IMR-90 (cell line): Measurements from ENCODE around the gene KIAA0825. TPM values are rescaled to one million over a fixed set of nuclear protein-coding genes. Genes with fewer than 3 reads are reported as not detected.

ENCODE experiments used
- ATAC-seq: fragments of 200-7000 bp; cut with Tn5 transposase; 2 replicates; pipeline ENCODE4 v1.9.1; 2020; ENCODE audit warnings: low read depth, mild to moderate bottlenecking, moderate library complexity
- BruUV-seq: library from RNA; stranded (reverse); fragments of 400-500 nt; replicated peaks from 2 replicates; lab custom pipeline; 2021; lab: Mats Ljungman, UMichigan
- CTCF ChIA-PET: fragments of 300-600 bp; formaldehyde crosslinking; extraction: SDS; loops from one replicate; lab custom pipeline; 2021; ENCODE audit warnings: antibody characterized with exemption; lab: Yijun Ruan, JAX
- POLR2A ChIA-PET: fragments of 300-600 bp; sonication (Branson Sonifier 250); formaldehyde crosslinking; loops from one replicate; lab custom pipeline; 2022; ENCODE audit warnings: antibody characterized with exemption; ENCODE audit not compliant: unreplicated experiment; lab: Charles Lee
- DNase-seq: peaks from one replicate; pipeline ENCODE4 v3.0.0; 2013
- H2AFZ ChIP-seq: replicated peaks from 2 replicates; pipeline ENCODE3; 2013; ENCODE audit warnings: low read length, mild to moderate bottlenecking; ENCODE audit not compliant: poor library complexity
- H2AK5ac ChIP-seq: 2 replicates; pipeline ENCODE4 v1.6.1; 2013; ENCODE audit warnings: low read depth, low read length, inconsistent platforms
- H2AK9ac ChIP-seq: replicated peaks from 2 replicates; pipeline ENCODE3; 2013; ENCODE audit warnings: mild to moderate bottlenecking, low read depth, low read length, moderate library complexity; ENCODE audit not compliant: poor library complexity
- H2BK120ac ChIP-seq: 2 replicates; pipeline ENCODE4 v1.6.1; 2013; ENCODE audit warnings: low read depth, low read length, inconsistent platforms
- H2BK15ac ChIP-seq: 3 replicates; pipeline ENCODE4 v1.6.1; 2013; ENCODE audit warnings: low read depth, low read length, inconsistent platforms
- H2BK20ac ChIP-seq: 2 replicates; pipeline ENCODE4 v1.6.1; 2013; ENCODE audit warnings: low read depth, mild to moderate bottlenecking, inconsistent platforms, low read length, moderate library complexity
- H2BK5ac ChIP-seq: 2 replicates; pipeline ENCODE4 v1.6.1; 2013; ENCODE audit warnings: mild to moderate bottlenecking, low read depth, low read length, inconsistent platforms; ENCODE audit not compliant: poor library complexity, severe bottlenecking
- H3K14ac ChIP-seq: replicated peaks from 2 replicates; pipeline ENCODE4 v1.6.1; 2013; ENCODE audit warnings: low read depth, low read length, inconsistent platforms
- H3K18ac ChIP-seq: 2 replicates; pipeline ENCODE4 v1.6.1; 2013; ENCODE audit warnings: low read depth, low read length, control low read depth
- H3K23ac ChIP-seq: 2 replicates; pipeline ENCODE4 v1.6.1; 2013; ENCODE audit warnings: low read depth, low read length, inconsistent platforms
- H3K27ac ChIP-seq: 2 replicates; pipeline ENCODE4 v1.5.1; 2013; ENCODE audit warnings: mild to moderate bottlenecking, control low read depth, low read length; ENCODE audit not compliant: insufficient read depth
- H3K27me3 ChIP-seq: 2 replicates; pipeline ENCODE4 v1.6.1; 2013; ENCODE audit warnings: low read length; ENCODE audit not compliant: control insufficient read depth, insufficient read depth
- H3K36me3 ChIP-seq: 2 replicates; pipeline ENCODE4 v1.6.1; 2013; ENCODE audit warnings: low read length, mixed read lengths; ENCODE audit not compliant: control insufficient read depth, insufficient read depth
- H3K4ac ChIP-seq: 2 replicates; pipeline ENCODE4 v1.6.1; 2013; ENCODE audit warnings: low read depth, low read length, inconsistent platforms
- H3K4me1 ChIP-seq: 2 replicates; pipeline ENCODE4 v1.6.1; 2013; ENCODE audit warnings: low read length, mixed read lengths; ENCODE audit not compliant: control insufficient read depth, insufficient read depth
- H3K4me2 ChIP-seq: 2 replicates; pipeline ENCODE4 v1.6.1; 2013; ENCODE audit warnings: low read depth, mild to moderate bottlenecking, control low read depth, low read length, moderate library complexity
- H3K4me3 ChIP-seq: 2 replicates; pipeline ENCODE4 v1.5.1; 2013; ENCODE audit warnings: low read depth, mild to moderate bottlenecking, control low read depth, low read length, moderate library complexity; ENCODE audit not compliant: insufficient read depth
- H3K56ac ChIP-seq: 2 replicates; pipeline ENCODE4 v1.6.1; 2013; ENCODE audit warnings: low read length, inconsistent platforms; ENCODE audit not compliant: insufficient read depth; ENCODE audit errors: extremely low read depth
- H3K79me1 ChIP-seq, 2 experiments: 2 replicates each; pipeline ENCODE4 v1.6.1; 2013; ENCODE audit warnings: low read length in 2 of 2, inconsistent platforms in 1 of 2, low read depth in 1 of 2
- H3K9ac ChIP-seq: 2 replicates; pipeline ENCODE4 v1.6.1; 2013; ENCODE audit warnings: low read depth, low read length, control low read depth
- H3K9me1 ChIP-seq: 2 replicates; pipeline ENCODE4 v1.6.1; 2013; ENCODE audit warnings: low read length, inconsistent platforms; ENCODE audit not compliant: insufficient read depth
- H3K9me3 ChIP-seq: 2 replicates; pipeline ENCODE4 v1.6.1; 2013; ENCODE audit warnings: low read length; ENCODE audit not compliant: control insufficient read depth, insufficient read depth
- H4K20me1 ChIP-seq: 2 replicates; pipeline ENCODE4 v1.6.1; 2013; ENCODE audit warnings: low read length, inconsistent platforms; ENCODE audit not compliant: insufficient read depth
- H4K5ac ChIP-seq: 2 replicates; pipeline ENCODE4 v1.6.1; 2013; ENCODE audit warnings: mild to moderate bottlenecking, low read depth, low read length, control low read depth
- H4K8ac ChIP-seq, 2 experiments: 2 replicates each; pipeline ENCODE4 v1.6.1; 2013; ENCODE audit warnings: low read depth in 2 of 2, low read length in 2 of 2, control low read depth in 1 of 2, inconsistent platforms in 1 of 2
- H4K91ac ChIP-seq: 2 replicates; pipeline ENCODE4 v1.6.1; 2013; ENCODE audit warnings: low read depth, low read length, inconsistent platforms; ENCODE audit not compliant: insufficient read depth
- CEBPB ChIP-seq: IDR thresholded peaks from 2 replicates; pipeline ENCODE4 v1.6.1; 2012; ENCODE audit warnings: low read depth, low read length, improper control_type of control experiment
- MAZ ChIP-seq: IDR thresholded peaks from 2 replicates; pipeline ENCODE4 v1.6.1; 2012; ENCODE audit warnings: low read depth, mild to moderate bottlenecking, low read length, improper control_type of control experiment, moderate library complexity, borderline replicate concordance
- MXI1 ChIP-seq: IDR thresholded peaks from 2 replicates; pipeline ENCODE4 v1.6.1; 2012; ENCODE audit warnings: low read depth, mild to moderate bottlenecking, low read length, moderate library complexity, borderline replicate concordance
- RAD21 ChIP-seq: IDR thresholded peaks from 2 replicates; pipeline ENCODE4 v1.6.1; 2012; ENCODE audit warnings: low read length, improper control_type of control experiment
- SMC3 ChIP-seq: fragments of 150-350 bp; IDR thresholded peaks from 2 replicates; pipeline ENCODE4 v1.6.1; 2016; ENCODE audit warnings: low read depth, mild to moderate bottlenecking, antibody characterized with exemption, low read length, moderate library complexity
- WGBS, 2 experiments: methylation state at CpG; one replicate each; pipeline versions ENCODE4 v1.1.5 to v1.1.7; 2013; ENCODE audit warnings: missing lambda C conversion rate in 2 of 2; ENCODE audit not compliant: insufficient read length in 1 of 2; ENCODE audit errors: extremely low coverage in 2 of 2; 5-methylcytosine and 5-hydroxymethylcytosine counted together
- dilution Hi-C: fragments of 300-500 bp; cut with HindIII; formaldehyde crosslinking; loops from one replicate; pipeline ENCODE4 v1.14.3; 2018; ENCODE audit warnings: low sequenced_read_pairs; ENCODE audit not compliant: unreplicated experiment
- in situ Hi-C: fragments of 300-500 bp; cut with MboI; formaldehyde crosslinking; loops from 3 replicates; pipeline ENCODE4 v1.14.3; 2019; ENCODE audit warnings: low sequenced_read_pairs, inconsistent platforms, mixed read lengths
- intact Hi-C: fragments of 100-400 bp; cut with micrococcal nuclease; formaldehyde crosslinking; loops from 2 replicates; pipeline ENCODE4 v1.10.0; 2022
- polyA plus RNA-seq, 3 experiments: library from polyadenylated mRNA; depleted of rRNA; stranded (reverse); fragments of >200 nt; gene quantifications; 2 replicates each; pipeline ENCODE4 v1.2.3, GENCODE V29; 2012; ENCODE audit warnings: low replicate concordance in 1 of 3
- total RNA-seq: library from RNA; depleted of rRNA; stranded (reverse); fragments of >200 nt; gene quantifications from 2 replicates; pipeline ENCODE4 v1.2.3, GENCODE V29; 2012
- TF ChIP-seq, protein P1 (sequence below): fragments of 150-350 bp; IDR thresholded peaks from 2 replicates; pipeline ENCODE4 v1.6.1; 2017; ENCODE audit warnings: mild to moderate bottlenecking, antibody characterized with exemption, low read length, low read depth

Gene KIAA0825
- total and polyA plus RNA-seq, 2 of the 4 experiments (the other 2 are of a cell fraction) = 0.46 to 1.8 TPM

DNA sequence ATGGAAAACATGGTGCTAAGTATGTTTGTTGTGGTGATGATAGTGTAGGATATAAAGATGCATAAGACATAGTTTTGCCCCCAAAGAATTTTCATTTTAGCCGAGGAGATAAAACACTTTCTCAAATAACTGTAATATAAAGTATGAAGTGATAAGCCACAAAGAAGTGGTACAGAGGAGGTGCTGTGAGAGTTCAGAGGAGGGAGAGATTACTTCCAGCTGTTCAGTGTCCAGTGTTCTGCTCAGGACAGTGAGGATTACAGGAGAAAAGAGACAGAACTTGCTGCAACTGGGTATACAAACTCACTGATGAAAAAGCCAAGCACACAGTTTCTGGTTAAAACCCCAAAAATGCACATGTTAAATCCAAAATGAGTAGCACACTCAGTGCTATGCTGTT, 309.3 kb downstream of the KIAA0825 start:
- Histone ChIP-seq H3K18ac (no peak overlapping the region), H2AK9ac (no peak overlapping the region), H3K14ac (no peak overlapping the region; the same call in 1 of the 2 replicates), H3K27ac (no peak overlapping the region), H3K56ac (no peak overlapping the region), H3K4me2 (peak overlapping the region; percentile 40; the same call in 1 of the 2 replicates), H4K5ac (no peak overlapping the region), H2AK5ac (no peak overlapping the region), H2BK20ac (no peak overlapping the region), H2BK120ac (no peak overlapping the region), H3K4me1 (peaks cover 2% of the 10 kb centered on the region; the same call in 1 of the 2 replicates), H2BK5ac (no peak overlapping the region), H4K20me1 (no peaks in the 10 kb centered on the region), H3K36me3 (no peaks in the 10 kb centered on the region), H2AFZ (no peak overlapping the region), H2BK15ac (no peak overlapping the region), H3K9me1 (no peaks in the 10 kb centered on the region), H3K23ac (no peak overlapping the region), H4K8ac (no peak overlapping the region), H3K27me3 (no peaks in the 10 kb centered on the region), H3K79me1 (no peaks in the 10 kb centered on the region), H3K9ac (no peak overlapping the region), H4K91ac (no peak overlapping the region), H3K4ac (no peak overlapping the region), H3K9me3 (no peaks in the 10 kb centered on the region), H3K4me3 (no peak overlapping the region)
- WGBS, 2 experiments = no CpG with 5 or more reads among the region's 1 CpG
- ATAC-seq = peak; percentile 86
- dilution Hi-C loops = no loop called here
- DNase-seq = peak; percentile 5
- CTCF ChIA-PET = no interaction called here
- TF ChIP-seq, protein P1, sequence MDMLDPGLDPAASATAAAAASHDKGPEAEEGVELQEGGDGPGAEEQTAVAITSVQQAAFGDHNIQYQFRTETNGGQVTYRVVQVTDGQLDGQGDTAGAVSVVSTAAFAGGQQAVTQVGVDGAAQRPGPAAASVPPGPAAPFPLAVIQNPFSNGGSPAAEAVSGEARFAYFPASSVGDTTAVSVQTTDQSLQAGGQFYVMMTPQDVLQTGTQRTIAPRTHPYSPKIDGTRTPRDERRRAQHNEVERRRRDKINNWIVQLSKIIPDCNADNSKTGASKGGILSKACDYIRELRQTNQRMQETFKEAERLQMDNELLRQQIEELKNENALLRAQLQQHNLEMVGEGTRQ = no peak
- no peak for TF ChIP-seq CEBPB
- TF ChIP-seq MXI1 = no peak
- no peak for TF ChIP-seq MAZ
- no peak for TF ChIP-seq RAD21
- no peak for TF ChIP-seq SMC3
- POLR2A ChIA-PET = interaction anchor here (0.6 kb wide), 1 partner anchor 34 kb away, joined by 4 read pairs; no protein-coding TSS in a partner anchor
- in situ Hi-C loops = no loop called here
- intact Hi-C loops = no loop called here
- no TSS peak for BruUV-seq
